K562 (cell line): ENCODE results near the gene GPR68. TPM values are rescaled to one million over a fixed set of nuclear protein-coding genes. Genes with fewer than 3 reads are reported as not detected.

Experiments
- ELF2 ChIP-seq: fragments of 250-450 bp; sonication (Bioruptor Pico); IDR thresholded peaks from 2 replicates; pipeline ENCODE4 v1.5.0; 2021; ENCODE audit warnings: mild to moderate bottlenecking
- GTF2E2 ChIP-seq: fragments of 200-800 bp; sonication (Bioruptor generic); IDR thresholded peaks from 2 replicates; pipeline ENCODE4 v1.6.1; 2016; ENCODE audit warnings: missing genetic modification characterization, missing compliant biosample characterization
- HNRNPUL1 ChIP-seq: fragments of 200-400 bp; formaldehyde crosslinking; IDR thresholded peaks from 2 replicates; pipeline ENCODE4 v1.6.1; 2017; ENCODE audit warnings: low read length
- NELFE ChIP-seq: IDR thresholded peaks from 2 replicates; pipeline ENCODE4 v1.6.1; 2011; ENCODE audit warnings: mild to moderate bottlenecking; ENCODE audit not compliant: insufficient read depth, insufficient read length
- POLR2B ChIP-seq: fragments of 450-650 bp; IDR thresholded peaks from 2 replicates; pipeline ENCODE4 v1.6.1; 2018; ENCODE audit warnings: low read depth; ENCODE audit not compliant: partially characterized antibody
- PRMT5 ChIP-seq: sonication (generic); formaldehyde crosslinking; IDR thresholded peaks from 2 replicates; pipeline ENCODE4 v1.5.0; 2020; ENCODE audit warnings: missing genetic modification reagents
- RB1 ChIP-seq: fragments of 450-650 bp; IDR thresholded peaks from 2 replicates; pipeline ENCODE4 v1.6.1; 2017; ENCODE audit warnings: low read depth, mild to moderate bottlenecking
- RFX5 ChIP-seq: IDR thresholded peaks from 2 replicates; pipeline ENCODE4 v1.6.1; 2011; ENCODE audit warnings: low read depth, mild to moderate bottlenecking, improper control_type of control experiment, low read length
- SMARCA4 ChIP-seq: fragments of 450-650 bp; IDR thresholded peaks from 2 replicates; pipeline ENCODE4 v1.6.1; 2016
- SMARCB1 ChIP-seq: IDR thresholded peaks from 2 replicates; pipeline ENCODE4 v1.6.1; 2011; ENCODE audit warnings: improper control_type of control experiment, low read depth; ENCODE audit not compliant: insufficient read length
- SMARCC2 ChIP-seq: fragments of 450-650 bp; IDR thresholded peaks from 2 replicates; pipeline ENCODE4 v1.6.1; 2017; ENCODE audit warnings: antibody characterized with exemption, moderate library complexity, mild to moderate bottlenecking, low read depth
- SRF ChIP-seq, 2 experiments: fragments of 250-450, 450-650 bp in 1 of 2; sonication (Bioruptor Pico) in 1 of 2; sonication (generic) in 1 of 2; formaldehyde crosslinking; IDR thresholded peaks; 2 replicates each; pipeline versions ENCODE4 v1.5.0 to v1.5.1; 2020 to 2022; ENCODE audit warnings: mild to moderate bottlenecking in 1 of 2, missing genetic modification reagents in 1 of 2
- ZFX ChIP-seq: sonication (generic); formaldehyde crosslinking; IDR thresholded peaks from 2 replicates; pipeline ENCODE4 v1.8.0; 2022; ENCODE audit warnings: mild to moderate bottlenecking, missing genetic modification reagents, moderate library complexity
- ZKSCAN3 ChIP-seq: fragments of 250-450 bp; sonication (Bioruptor Pico); IDR thresholded peaks from 2 replicates; pipeline ENCODE4 v1.4.0; 2020
- polyA plus RNA-seq, 8 experiments: library from polyadenylated mRNA; depleted of rRNA in 4 of 8; stranded (reverse) in 5 of 8; unstranded in 3 of 8; fragments of >200 nt; fragmentation: Nextera tagmentation in 2 of 8; fragmentation: Illumina TruSeq in 1 of 8; extraction: Ambion mirVana in 2 of 8; extraction: Trizol in 1 of 8; gene quantifications; 2 replicates each; pipeline versions ENCODE4 v1.2.1 to v1.2.3, GENCODE V29; 2011 to 2014; ENCODE audit warnings: inconsistent platforms in 1 of 8, missing spikeins in 1 of 8
- total RNA-seq, 7 experiments: library from RNA; depleted of rRNA in 6 of 7; stranded (reverse); fragments of >200 nt in 6 of 7; fragmentation: Illumina TruSeq in 2 of 7; extraction: Trizol in 2 of 7; gene quantifications; 2 replicates each; pipeline versions ENCODE4 v1.2.1 to v1.2.3, GENCODE V29; 2011 to 2021; ENCODE audit warnings: low replicate concordance in 1 of 7
- TF ChIP-seq, protein P1 (sequence below), 2 experiments: IDR thresholded peaks; 2 replicates each; pipeline ENCODE4 v1.6.1; 2011; ENCODE audit warnings: borderline replicate concordance in 1 of 2, control low read depth in 1 of 2, low read depth in 1 of 2, low read length in 1 of 2, mild to moderate bottlenecking in 1 of 2, mixed read lengths in 1 of 2, moderate library complexity in 1 of 2; ENCODE audit not compliant: insufficient read depth in 1 of 2, insufficient read length in 1 of 2, poor library complexity in 1 of 2, severe bottlenecking in 1 of 2; ENCODE audit errors: extremely low read depth in 1 of 2
- TF ChIP-seq, protein P2 (sequence below): sonication (generic); formaldehyde crosslinking; IDR thresholded peaks from 2 replicates; pipeline ENCODE4 v1.8.0; 2022; ENCODE audit warnings: mild to moderate bottlenecking, missing genetic modification reagents
- TF ChIP-seq, protein P3 (sequence below), 2 experiments: fragments of 450-650 bp in 1 of 2; sonication (generic) in 1 of 2; formaldehyde crosslinking in 1 of 2; IDR thresholded peaks in 1 of 2; conservative IDR thresholded peaks in 1 of 2; 2 replicates each; pipeline versions ENCODE4 v1.6.1 to v1.8.1; 2016 to 2023; ENCODE audit warnings: mild to moderate bottlenecking in 2 of 2, moderate library complexity in 2 of 2, inconsistent platforms in 1 of 2, missing genetic modification reagents in 1 of 2
- TF ChIP-seq, protein P4 (sequence below), 2 experiments: fragments of 250-450 bp in 1 of 2; fragments of 450-650 bp in 1 of 2; sonication (Bioruptor Pico) in 1 of 2; IDR thresholded peaks; 2 replicates each; pipeline versions ENCODE4 v1.6.1 to v1.8.0; 2016 to 2021; ENCODE audit warnings: mild to moderate bottlenecking in 2 of 2, moderate library complexity in 2 of 2, missing compliant biosample characterization in 1 of 2, missing genetic modification characterization in 1 of 2
- TF ChIP-seq, protein P5 (sequence below): IDR thresholded peaks from 2 replicates; pipeline ENCODE4 v1.6.1; 2011; ENCODE audit not compliant: insufficient read length; ENCODE audit errors: extremely low read depth

GPR68 gene
- total and polyA plus RNA-seq, 9 of the 15 experiments (the other 6 are each of a cell fraction or from before 2014, with no cell fraction given): 0.41 to 9.4 (median 3.7) TPM

DNA sequence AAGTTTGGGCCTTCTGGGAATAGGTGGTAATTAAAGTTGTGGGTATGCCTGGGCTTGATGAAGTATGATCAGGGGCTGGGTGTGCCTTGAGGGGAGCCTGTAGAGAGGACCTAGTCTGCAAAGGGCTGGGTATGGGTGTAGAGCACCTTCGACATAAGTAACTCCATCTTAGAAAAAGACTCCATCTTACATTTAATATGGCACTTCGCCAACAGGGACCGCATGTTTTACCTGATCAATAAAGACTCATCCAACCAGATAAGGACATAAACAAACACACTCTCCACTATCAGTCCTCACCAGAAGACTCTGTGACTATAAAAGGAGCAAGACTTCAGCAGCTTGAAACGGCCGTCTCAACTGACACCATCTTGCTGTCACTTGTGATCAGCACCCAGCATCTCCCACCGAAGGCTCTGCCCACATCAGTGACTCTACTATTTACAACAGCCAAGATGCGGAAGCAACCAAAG lies 23.5 kb upstream of the GPR68 start (continued):
- TF ChIP-seq, protein P1, sequence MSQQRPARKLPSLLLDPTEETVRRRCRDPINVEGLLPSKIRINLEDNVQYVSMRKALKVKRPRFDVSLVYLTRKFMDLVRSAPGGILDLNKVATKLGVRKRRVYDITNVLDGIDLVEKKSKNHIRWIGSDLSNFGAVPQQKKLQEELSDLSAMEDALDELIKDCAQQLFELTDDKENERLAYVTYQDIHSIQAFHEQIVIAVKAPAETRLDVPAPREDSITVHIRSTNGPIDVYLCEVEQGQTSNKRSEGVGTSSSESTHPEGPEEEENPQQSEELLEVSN (IDR thresholded peaks at IDR 0.05; ENCODE audit: borderline replicate concordance in 1 of 2, extremely low read depth in 1 of 2, insufficient read depth in 1 of 2, insufficient read length in 1 of 2, low read depth in 1 of 2, low read length in 1 of 2, poor library complexity in 1 of 2, severe bottlenecking in 1 of 2): no peak
- TF ChIP-seq POLR2B: no peak
- TF ChIP-seq HNRNPUL1: no peak
- TF ChIP-seq NELFE: no peak
- no peak for TF ChIP-seq RB1
- peak; percentile 74 for TF ChIP-seq ELF2 (CRISPR knock-in tag)
- TF ChIP-seq SMARCC2: peak; percentile 64; the same call in 1 of the 2 replicates
- TF ChIP-seq, protein P2, sequence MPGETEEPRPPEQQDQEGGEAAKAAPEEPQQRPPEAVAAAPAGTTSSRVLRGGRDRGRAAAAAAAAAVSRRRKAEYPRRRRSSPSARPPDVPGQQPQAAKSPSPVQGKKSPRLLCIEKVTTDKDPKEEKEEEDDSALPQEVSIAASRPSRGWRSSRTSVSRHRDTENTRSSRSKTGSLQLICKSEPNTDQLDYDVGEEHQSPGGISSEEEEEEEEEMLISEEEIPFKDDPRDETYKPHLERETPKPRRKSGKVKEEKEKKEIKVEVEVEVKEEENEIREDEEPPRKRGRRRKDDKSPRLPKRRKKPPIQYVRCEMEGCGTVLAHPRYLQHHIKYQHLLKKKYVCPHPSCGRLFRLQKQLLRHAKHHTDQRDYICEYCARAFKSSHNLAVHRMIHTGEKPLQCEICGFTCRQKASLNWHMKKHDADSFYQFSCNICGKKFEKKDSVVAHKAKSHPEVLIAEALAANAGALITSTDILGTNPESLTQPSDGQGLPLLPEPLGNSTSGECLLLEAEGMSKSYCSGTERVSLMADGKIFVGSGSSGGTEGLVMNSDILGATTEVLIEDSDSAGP (CRISPR knock-in tag): no peak
- peak; percentile 82 for TF ChIP-seq GTF2E2
- TF ChIP-seq, protein P3, sequence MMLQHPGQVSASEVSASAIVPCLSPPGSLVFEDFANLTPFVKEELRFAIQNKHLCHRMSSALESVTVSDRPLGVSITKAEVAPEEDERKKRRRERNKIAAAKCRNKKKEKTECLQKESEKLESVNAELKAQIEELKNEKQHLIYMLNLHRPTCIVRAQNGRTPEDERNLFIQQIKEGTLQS (IDR thresholded peaks at IDR 0.05): no peak
- TF ChIP-seq, protein P3 (CRISPR knock-in tag; conservative IDR thresholded peaks at IDR 0.05): no peak
- TF ChIP-seq RFX5: no peak
- TF ChIP-seq SMARCA4: peak; percentile 92
- TF ChIP-seq ZFX (CRISPR knock-in tag): no peak
- peak; percentile 74; the same call in 1 of the 2 replicates for TF ChIP-seq ZKSCAN3 (CRISPR knock-in tag)
- no peak for TF ChIP-seq PRMT5 (CRISPR knock-in tag)
- TF ChIP-seq, protein P4, sequence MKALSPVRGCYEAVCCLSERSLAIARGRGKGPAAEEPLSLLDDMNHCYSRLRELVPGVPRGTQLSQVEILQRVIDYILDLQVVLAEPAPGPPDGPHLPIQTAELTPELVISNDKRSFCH (CRISPR knock-in tag; IDR thresholded peaks at IDR 0.05): peak; percentile 90
- TF ChIP-seq, protein P4 (tag; IDR thresholded peaks at IDR 0.05): peak; percentile 100
- TF ChIP-seq SMARCB1: no peak
- TF ChIP-seq, protein P5, sequence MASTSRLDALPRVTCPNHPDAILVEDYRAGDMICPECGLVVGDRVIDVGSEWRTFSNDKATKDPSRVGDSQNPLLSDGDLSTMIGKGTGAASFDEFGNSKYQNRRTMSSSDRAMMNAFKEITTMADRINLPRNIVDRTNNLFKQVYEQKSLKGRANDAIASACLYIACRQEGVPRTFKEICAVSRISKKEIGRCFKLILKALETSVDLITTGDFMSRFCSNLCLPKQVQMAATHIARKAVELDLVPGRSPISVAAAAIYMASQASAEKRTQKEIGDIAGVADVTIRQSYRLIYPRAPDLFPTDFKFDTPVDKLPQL: no peak
- peak; percentile 32 to 93; a peak in 3 of 4 replicates for TF ChIP-seq SRF (CRISPR knock-in tag; IDR thresholded peaks at IDR 0.05)
- TF ChIP-seq, all 486 proteins: peak for 214
